Hepatocyte (in vitro differentiated cells): ENCODE data around the gene FKBP14. TPM values are rescaled to one million over a fixed set of nuclear protein-coding genes. Genes with fewer than 3 reads are reported as not detected.

Experiments
- DNase-seq: peaks from one replicate; pipeline ENCODE4 v3.0.0-alpha.2; 2016; ENCODE audit warnings: low spot score
- H2AFZ ChIP-seq: fragments of 200-600 bp; sonication (generic); 2 replicates; pipeline ENCODE4 v1.6.0; 2016; ENCODE audit warnings: antibody characterized with exemption, mild to moderate bottlenecking
- H3K27ac ChIP-seq: fragments of 200-600 bp; sonication (generic); 2 replicates; pipeline ENCODE4 v1.5.1; 2016; ENCODE audit warnings: mild to moderate bottlenecking
- H3K27me3 ChIP-seq: fragments of 200-600 bp; sonication (generic); 2 replicates; pipeline ENCODE4 v1.6.1; 2016
- H3K36me3 ChIP-seq: fragments of 200-600 bp; sonication (generic); replicated peaks from 2 replicates; pipeline ENCODE4 v1.5.1; 2016; ENCODE audit warnings: low read depth; ENCODE audit not compliant: insufficient read depth
- H3K4me1 ChIP-seq: fragments of 200-600 bp; sonication (generic); 2 replicates; pipeline ENCODE4 v1.5.1; 2016; ENCODE audit warnings: mild to moderate bottlenecking, moderate library complexity; ENCODE audit not compliant: insufficient read depth
- H3K4me2 ChIP-seq: fragments of 200-600 bp; sonication (generic); 2 replicates; pipeline ENCODE4 v1.6.0; 2016
- H3K4me3 ChIP-seq: fragments of 200-600 bp; sonication (generic); 2 replicates; pipeline ENCODE4 v1.5.1; 2016; ENCODE audit warnings: mild to moderate bottlenecking
- H3K79me2 ChIP-seq: fragments of 200-600 bp; sonication (generic); 2 replicates; pipeline ENCODE4 v1.6.0; 2017; ENCODE audit warnings: mild to moderate bottlenecking
- H3K9me2 ChIP-seq: fragments of 200-600 bp; sonication (generic); replicated peaks from 2 replicates; pipeline ENCODE4 v1.6.0; 2017; ENCODE audit warnings: mild to moderate bottlenecking; ENCODE audit not compliant: insufficient read depth
- H3K9me3 ChIP-seq: fragments of 200-600 bp; sonication (generic); 2 replicates; pipeline ENCODE4 v1.5.1; 2016; ENCODE audit warnings: low read depth, mild to moderate bottlenecking
- H4K20me1 ChIP-seq: fragments of 200-600 bp; sonication (generic); 2 replicates; pipeline ENCODE4 v1.6.0; 2016; ENCODE audit warnings: mild to moderate bottlenecking; ENCODE audit not compliant: insufficient read depth, poor library complexity, severe bottlenecking
- EZH2 ChIP-seq: fragments of 200-600 bp; sonication (generic); IDR thresholded peaks from 2 replicates; pipeline ENCODE4 v1.6.1; 2016; ENCODE audit warnings: antibody characterized with exemption, mild to moderate bottlenecking, borderline replicate concordance
- EZH2phosphoT487 ChIP-seq: fragments of 200-600 bp; sonication (generic); IDR thresholded peaks from one replicate; pipeline ENCODE4 v1.6.1; 2018; ENCODE audit warnings: antibody characterized with exemption, mild to moderate bottlenecking, low read depth, moderate library complexity; ENCODE audit not compliant: unreplicated experiment, severe bottlenecking
- WGBS: methylation state at CpG from one replicate; pipeline ENCODE4 v1.1.6; 2016; ENCODE audit warnings: low lambda C conversion rate; ENCODE audit errors: missing lambda C conversion rate; 5-methylcytosine and 5-hydroxymethylcytosine counted together
- polyA plus RNA-seq: library from polyadenylated mRNA; unstranded; fragments of >200 nt; fragmentation: Nextera tagmentation; extraction: Ambion mirVana; gene quantifications from 2 replicates; pipeline ENCODE4 v1.2.1, GENCODE V29; 2016
- total RNA-seq: library from RNA; depleted of rRNA; stranded (reverse); fragments of >200 nt; gene quantifications from 2 replicates; pipeline ENCODE4 v1.2.3, GENCODE V29; 2014
- TF ChIP-seq, protein P1 (sequence below): fragments of 200-600 bp; sonication (generic); IDR thresholded peaks from 2 replicates; pipeline ENCODE4 v1.5.1; 2016; ENCODE audit warnings: antibody characterized with exemption, mild to moderate bottlenecking; ENCODE audit not compliant: poor library complexity

FKBP14 gene
- total and polyA plus RNA-seq, 2 experiments from 2014 or later = 36.5 to 45.4 TPM

- H3K36me3 ChIP-seq = no peaks in the 10 kb centered on the region
- 64% methylated on average over 5 of the region's 5 CpGs for WGBS
- H3K4me2 ChIP-seq = no peak overlapping the region
- no peak overlapping the region for H3K4me3 ChIP-seq
- no peak overlapping the region for H2AFZ ChIP-seq
- H3K27ac ChIP-seq = no peak overlapping the region
- no peaks in the 10 kb centered on the region for H3K27me3 ChIP-seq
- H4K20me1 ChIP-seq = peaks cover 79% of the 10 kb centered on the region
- no peaks in the 10 kb centered on the region for H3K4me1 ChIP-seq
- no peaks in the 10 kb centered on the region for H3K9me3 ChIP-seq
- no peak for DNase-seq
- peaks cover 84% of the 10 kb centered on the region for H3K79me2 ChIP-seq
- TF ChIP-seq, protein P1, sequence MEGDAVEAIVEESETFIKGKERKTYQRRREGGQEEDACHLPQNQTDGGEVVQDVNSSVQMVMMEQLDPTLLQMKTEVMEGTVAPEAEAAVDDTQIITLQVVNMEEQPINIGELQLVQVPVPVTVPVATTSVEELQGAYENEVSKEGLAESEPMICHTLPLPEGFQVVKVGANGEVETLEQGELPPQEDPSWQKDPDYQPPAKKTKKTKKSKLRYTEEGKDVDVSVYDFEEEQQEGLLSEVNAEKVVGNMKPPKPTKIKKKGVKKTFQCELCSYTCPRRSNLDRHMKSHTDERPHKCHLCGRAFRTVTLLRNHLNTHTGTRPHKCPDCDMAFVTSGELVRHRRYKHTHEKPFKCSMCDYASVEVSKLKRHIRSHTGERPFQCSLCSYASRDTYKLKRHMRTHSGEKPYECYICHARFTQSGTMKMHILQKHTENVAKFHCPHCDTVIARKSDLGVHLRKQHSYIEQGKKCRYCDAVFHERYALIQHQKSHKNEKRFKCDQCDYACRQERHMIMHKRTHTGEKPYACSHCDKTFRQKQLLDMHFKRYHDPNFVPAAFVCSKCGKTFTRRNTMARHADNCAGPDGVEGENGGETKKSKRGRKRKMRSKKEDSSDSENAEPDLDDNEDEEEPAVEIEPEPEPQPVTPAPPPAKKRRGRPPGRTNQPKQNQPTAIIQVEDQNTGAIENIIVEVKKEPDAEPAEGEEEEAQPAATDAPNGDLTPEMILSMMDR = no peak
- no peak for TF ChIP-seq EZH2phosphoT487
- no peak for TF ChIP-seq EZH2
- H3K9me2 ChIP-seq = no peaks in the 10 kb centered on the region
These were observed 54.8 kb downstream of the FKBP14 start for GRCh38 chr7:29971566-29972314.

- peaks cover 80% of the 10 kb centered on the region for H3K79me2 ChIP-seq
These were observed 56.3 kb downstream of the FKBP14 start for GRCh38 chr7:29970158-29970557.

DNA sequence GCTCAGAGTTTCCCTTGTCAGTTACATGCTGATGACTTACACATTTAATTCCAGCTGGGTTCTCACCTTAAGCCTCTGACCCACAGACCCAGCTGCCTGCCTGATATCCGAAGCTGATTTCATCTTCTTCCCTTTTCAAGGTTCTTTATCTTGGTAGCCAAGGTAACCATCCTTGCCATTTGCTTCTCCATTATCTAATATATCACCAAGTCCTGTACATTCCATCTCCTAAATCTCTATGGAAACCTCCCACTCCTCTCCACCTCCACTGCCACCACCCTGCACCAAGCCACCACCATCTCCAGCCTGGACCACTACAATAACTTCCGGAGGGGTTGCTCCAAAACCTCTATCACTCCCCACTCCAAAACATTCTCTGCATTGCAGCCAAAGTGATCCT lies 56.8 kb downstream of the FKBP14 start:
- Histone ChIP-seq H2AFZ (no peak overlapping the region), H3K79me2 (peaks cover 76% of the 10 kb centered on the region), H3K36me3 (no peaks in the 10 kb centered on the region), H3K4me2 (no peak overlapping the region), H3K9me2 (no peaks in the 10 kb centered on the region), H4K20me1 (peaks cover 67% of the 10 kb centered on the region), H3K4me1 (no peaks in the 10 kb centered on the region), H3K9me3 (no peaks in the 10 kb centered on the region), H3K27me3 (no peaks in the 10 kb centered on the region), H3K4me3 (no peak overlapping the region), H3K27ac (no peak overlapping the region)
- WGBS = 90% methylated on average over 2 of the region's 2 CpGs
- DNase-seq = no peak
- TF ChIP-seq, protein P1 = no peak
- no peak for TF ChIP-seq EZH2phosphoT487
- TF ChIP-seq EZH2 = no peak

More at GRCh38 chr7:29970158-29970557, 56.3 kb downstream of the FKBP14 start:
- no peak overlapping the region for H3K4me3 ChIP-seq
- no peaks in the 10 kb centered on the region for H3K9me3 ChIP-seq
- no peak overlapping the region for H2AFZ ChIP-seq
- TF ChIP-seq EZH2 (no peak), EZH2phosphoT487 (no peak)
- TF ChIP-seq, protein P1 = no peak
- H3K36me3 ChIP-seq = no peaks in the 10 kb centered on the region
- H3K9me2 ChIP-seq = no peaks in the 10 kb centered on the region
- peaks cover 68% of the 10 kb centered on the region for H4K20me1 ChIP-seq
- H3K4me1 ChIP-seq = no peaks in the 10 kb centered on the region
- no peaks in the 10 kb centered on the region for H3K27me3 ChIP-seq
- H3K27ac ChIP-seq = no peak overlapping the region
- H3K4me2 ChIP-seq = no peak overlapping the region
- no peak for DNase-seq
- 75% methylated on average over 1 of the region's 1 CpG for WGBS
